ENCODE results near the gene NDUFB1.

DNA sequence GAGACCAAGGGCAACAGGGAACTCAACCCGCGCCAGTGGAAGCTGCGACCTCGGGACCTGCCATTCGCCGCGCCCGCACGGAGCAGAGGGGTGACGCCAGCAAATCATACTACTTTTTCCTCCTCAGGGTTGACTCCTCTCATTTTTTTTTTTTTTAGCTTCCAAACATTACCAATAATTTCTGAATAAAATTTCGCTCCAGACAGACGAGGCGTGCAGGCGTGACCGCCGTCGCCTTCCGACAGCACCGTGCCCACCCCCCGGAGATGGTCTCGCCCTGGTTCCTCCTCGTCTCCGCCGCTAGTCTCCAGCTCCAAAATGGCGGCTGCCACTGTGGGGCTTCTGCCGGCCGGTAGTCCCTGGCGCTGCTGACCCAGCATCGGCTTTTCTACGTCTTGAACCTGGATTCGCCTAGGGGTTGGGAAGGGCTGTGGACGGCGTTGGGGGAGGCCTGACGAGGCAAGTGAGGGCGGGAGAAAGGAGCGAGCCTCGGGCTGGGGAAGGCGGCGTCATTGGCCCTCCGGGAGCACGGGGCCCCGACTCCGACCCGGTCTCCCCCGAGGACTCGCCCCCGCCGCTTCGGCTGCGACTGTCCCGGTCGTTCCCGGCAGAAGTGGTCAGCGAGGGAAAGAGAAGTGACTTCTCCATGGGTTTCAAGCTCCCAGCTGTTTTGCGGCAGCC is at the start of gene NDUFB1, which contains the start of gene CPSF2:
- TF ChIP-seq, protein P1, sequence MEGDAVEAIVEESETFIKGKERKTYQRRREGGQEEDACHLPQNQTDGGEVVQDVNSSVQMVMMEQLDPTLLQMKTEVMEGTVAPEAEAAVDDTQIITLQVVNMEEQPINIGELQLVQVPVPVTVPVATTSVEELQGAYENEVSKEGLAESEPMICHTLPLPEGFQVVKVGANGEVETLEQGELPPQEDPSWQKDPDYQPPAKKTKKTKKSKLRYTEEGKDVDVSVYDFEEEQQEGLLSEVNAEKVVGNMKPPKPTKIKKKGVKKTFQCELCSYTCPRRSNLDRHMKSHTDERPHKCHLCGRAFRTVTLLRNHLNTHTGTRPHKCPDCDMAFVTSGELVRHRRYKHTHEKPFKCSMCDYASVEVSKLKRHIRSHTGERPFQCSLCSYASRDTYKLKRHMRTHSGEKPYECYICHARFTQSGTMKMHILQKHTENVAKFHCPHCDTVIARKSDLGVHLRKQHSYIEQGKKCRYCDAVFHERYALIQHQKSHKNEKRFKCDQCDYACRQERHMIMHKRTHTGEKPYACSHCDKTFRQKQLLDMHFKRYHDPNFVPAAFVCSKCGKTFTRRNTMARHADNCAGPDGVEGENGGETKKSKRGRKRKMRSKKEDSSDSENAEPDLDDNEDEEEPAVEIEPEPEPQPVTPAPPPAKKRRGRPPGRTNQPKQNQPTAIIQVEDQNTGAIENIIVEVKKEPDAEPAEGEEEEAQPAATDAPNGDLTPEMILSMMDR (IDR thresholded peaks at IDR 0.05): no peak
- TF ChIP-seq RFX5 (IDR thresholded peaks at IDR 0.05; ENCODE audit: low read length): no peak
- TF ChIP-seq CHD2 (IDR thresholded peaks at IDR 0.05; ENCODE audit: low read length, partially characterized antibody): no peak
- 0 out of 2 replicates have a peak, but pooled peaks have one; percentile 12 for TF ChIP-seq PBX3 (IDR thresholded peaks at IDR 0.05)
- TF ChIP-seq FOXJ3 (CRISPR knock-in tag; IDR thresholded peaks at IDR 0.05): no peak; the same call in 1 of the 2 replicates
- TF ChIP-seq REST (IDR thresholded peaks at IDR 0.05; ENCODE audit: low read depth, low read length): peak; percentile 75
- peak; percentile 94 for TF ChIP-seq POLR2AphosphoS5 (IDR thresholded peaks at IDR 0.05; ENCODE audit: low read depth, low read length)
- no peak for TF ChIP-seq FOXM1 (IDR thresholded peaks at IDR 0.05; ENCODE audit: low read depth)
- no peak for TF ChIP-seq MAX (IDR thresholded peaks at IDR 0.05; ENCODE audit: low read depth)
- no peak for TF ChIP-seq EZH2phosphoT487 (IDR thresholded peaks at IDR 0.05; ENCODE audit: borderline replicate concordance, low read depth)
- no peak; the same call in 1 of the 2 replicates for TF ChIP-seq ELF1 (IDR thresholded peaks at IDR 0.05)
- TF ChIP-seq, protein P2, sequence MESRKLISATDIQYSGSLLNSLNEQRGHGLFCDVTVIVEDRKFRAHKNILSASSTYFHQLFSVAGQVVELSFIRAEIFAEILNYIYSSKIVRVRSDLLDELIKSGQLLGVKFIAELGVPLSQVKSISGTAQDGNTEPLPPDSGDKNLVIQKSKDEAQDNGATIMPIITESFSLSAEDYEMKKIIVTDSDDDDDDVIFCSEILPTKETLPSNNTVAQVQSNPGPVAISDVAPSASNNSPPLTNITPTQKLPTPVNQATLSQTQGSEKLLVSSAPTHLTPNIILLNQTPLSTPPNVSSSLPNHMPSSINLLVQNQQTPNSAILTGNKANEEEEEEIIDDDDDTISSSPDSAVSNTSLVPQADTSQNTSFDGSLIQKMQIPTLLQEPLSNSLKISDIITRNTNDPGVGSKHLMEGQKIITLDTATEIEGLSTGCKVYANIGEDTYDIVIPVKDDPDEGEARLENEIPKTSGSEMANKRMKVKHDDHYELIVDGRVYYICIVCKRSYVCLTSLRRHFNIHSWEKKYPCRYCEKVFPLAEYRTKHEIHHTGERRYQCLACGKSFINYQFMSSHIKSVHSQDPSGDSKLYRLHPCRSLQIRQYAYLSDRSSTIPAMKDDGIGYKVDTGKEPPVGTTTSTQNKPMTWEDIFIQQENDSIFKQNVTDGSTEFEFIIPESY (IDR thresholded peaks at IDR 0.05; ENCODE audit: borderline replicate concordance, low read depth): no peak
- TF ChIP-seq JUND (IDR thresholded peaks at IDR 0.05): peak; percentile 42; the same call in 1 of the 2 replicates

Measured in SK-N-SH (cell line).